Activated T-helper 2 cell treated with anti-CD3 and anti-CD28 coated beads, Interferon-gamma antibody, Interleukin-2, Interleukin-4, amounts not matched to agents 10 μg/mL and 5 μg/mL and 100 μg/mL, durations not matched to agents 14 hours and 24 hours and 36 hours (primary cell): Measurements from ENCODE around the gene NR2F2. TPM values are rescaled to one million over a fixed set of nuclear protein-coding genes. Genes with fewer than 3 reads are reported as not detected.

Experiments used
- DNase-seq: peaks from one replicate; pipeline ENCODE4 v3.0.0; 2021; ENCODE audit warnings: low spot score
- H3K27ac Mint-ChIP-seq: one replicate; pipeline ENCODE4 v1.8.0; 2021; ENCODE audit warnings: mixed read lengths
- H3K27me3 Mint-ChIP-seq: one replicate; pipeline ENCODE4 v1.8.0; 2021; ENCODE audit warnings: low read depth, mixed read lengths
- H3K36me3 Mint-ChIP-seq: one replicate; pipeline ENCODE4 v1.8.0; 2021; ENCODE audit warnings: low read depth, mixed read lengths
- H3K4me1 Mint-ChIP-seq: one replicate; pipeline ENCODE4 v1.8.0; 2021; ENCODE audit warnings: low read depth, mixed read lengths
- H3K4me3 Mint-ChIP-seq: one replicate; pipeline ENCODE4 v1.8.0; 2021; ENCODE audit warnings: low read depth, mild to moderate bottlenecking, moderate library complexity, mixed read lengths
- H3K9me3 Mint-ChIP-seq: one replicate; pipeline ENCODE4 v1.8.0; 2021; ENCODE audit warnings: mixed read lengths
- intact Hi-C: fragments of 100-400 bp; cut with micrococcal nuclease; formaldehyde crosslinking; loops from one replicate; pipeline ENCODE4 v1.15.1; 2023
- total RNA-seq: library from RNA; stranded (reverse); gene quantifications from 2 replicates; pipeline ENCODE4 v1.2.3, GENCODE V29; 2022

Gene NR2F2
- total RNA-seq, 1 donor from 2014 or later = not detected

DNA sequence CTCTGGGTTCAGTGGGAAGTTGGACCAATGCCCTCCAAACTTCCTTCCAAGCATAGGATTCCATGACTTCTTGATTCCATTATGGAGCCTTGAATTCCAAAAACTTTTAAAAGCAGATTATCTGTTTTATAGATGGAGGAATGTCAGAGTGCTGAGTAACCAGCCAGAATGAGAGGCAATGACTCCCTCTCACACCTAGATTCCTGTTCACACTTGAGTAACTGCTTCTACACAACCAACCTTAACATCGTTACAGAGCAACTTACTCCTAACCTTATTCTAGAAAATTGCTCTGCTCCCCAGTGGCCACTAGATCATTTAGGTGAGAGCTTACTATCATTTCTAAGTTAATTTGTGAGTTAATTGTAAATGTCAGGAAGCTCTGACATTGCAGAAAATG is 24.2 kb upstream of the NR2F2 start:
- intact Hi-C loops = no loop called here
- no peak overlapping the region for H3K27ac Mint-ChIP-seq
- H3K4me3 Mint-ChIP-seq = no peak overlapping the region
- H3K4me1 Mint-ChIP-seq = no peaks in the 10 kb centered on the region
- H3K36me3 Mint-ChIP-seq = no peaks in the 10 kb centered on the region
- H3K27me3 Mint-ChIP-seq = no peaks in the 10 kb centered on the region
- H3K9me3 Mint-ChIP-seq = no peaks in the 10 kb centered on the region
- no peak for DNase-seq

GRCh38 chr15:96307856-96308394 is 22.6 kb upstream of the NR2F2 start:
- Mint-ChIP-seq H3K27me3 (no peaks in the 10 kb centered on the region), H3K4me1 (no peaks in the 10 kb centered on the region), H3K27ac (no peak overlapping the region), H3K4me3 (no peak overlapping the region), H3K36me3 (no peaks in the 10 kb centered on the region), H3K9me3 (no peaks in the 10 kb centered on the region)
- intact Hi-C loops = no loop called here
- no peak for DNase-seq

DNA sequence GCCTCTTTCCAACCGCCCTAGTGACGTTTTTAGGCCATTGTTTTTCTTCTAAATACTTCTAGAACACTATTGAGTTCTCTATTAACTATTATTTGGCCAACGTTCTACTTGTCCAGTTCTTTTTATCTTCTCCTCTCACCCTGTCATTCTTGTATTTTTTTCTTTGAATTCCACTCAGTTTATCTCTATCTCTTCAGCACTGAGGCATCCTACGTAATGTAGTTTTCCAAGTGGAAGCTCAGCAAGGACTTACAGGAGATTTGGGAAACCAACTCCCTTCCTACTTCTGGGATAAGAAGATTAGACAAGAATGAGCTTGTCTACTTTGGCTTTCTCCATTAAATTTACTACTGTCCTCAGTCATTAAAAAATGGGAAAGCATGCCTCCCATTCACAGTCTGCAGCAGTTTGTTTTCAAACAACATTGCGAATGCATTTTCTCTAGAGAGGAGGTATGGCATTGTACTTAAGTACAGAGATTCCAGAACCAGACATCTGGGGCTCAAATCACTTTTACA is 21.3 kb upstream of the NR2F2 start:
- no peaks in the 10 kb centered on the region for H3K36me3 Mint-ChIP-seq
- no peak overlapping the region for H3K4me3 Mint-ChIP-seq
- no peak for DNase-seq
- no peaks in the 10 kb centered on the region for H3K27me3 Mint-ChIP-seq
- no peaks in the 10 kb centered on the region for H3K9me3 Mint-ChIP-seq
- no peaks in the 10 kb centered on the region for H3K4me1 Mint-ChIP-seq
- no peak overlapping the region for H3K27ac Mint-ChIP-seq
- intact Hi-C loops = no loop called here

DNA sequence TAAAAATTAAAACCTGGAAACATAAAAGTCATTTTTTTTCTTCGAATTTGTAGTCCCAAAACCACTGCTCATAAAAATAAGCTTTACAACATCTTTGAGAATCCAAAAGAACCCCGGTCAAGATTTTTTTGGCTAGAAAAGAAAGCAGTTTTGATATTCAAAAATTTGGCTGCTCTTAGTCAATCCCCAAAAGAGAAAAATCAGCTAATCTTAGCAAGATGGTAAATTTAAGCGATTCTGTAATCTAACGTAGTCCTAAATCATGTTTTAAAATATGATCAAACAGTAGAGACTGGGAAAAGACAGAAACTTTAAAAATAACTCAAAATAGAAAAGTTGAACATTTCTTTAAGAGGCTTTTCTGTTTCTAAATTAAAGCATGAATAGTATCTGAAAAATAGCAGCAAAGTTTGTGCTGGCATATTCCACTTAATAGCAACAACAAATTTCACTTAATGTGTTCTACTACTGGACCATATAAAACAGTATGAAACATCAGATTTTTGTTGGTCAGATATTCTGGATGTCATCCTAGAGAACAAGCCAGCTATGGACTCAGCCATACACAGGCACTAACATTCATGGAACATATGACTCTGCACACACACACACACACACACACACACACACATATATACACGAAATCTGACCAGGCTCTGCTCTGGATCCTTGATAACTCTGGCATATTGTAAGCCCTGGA is 19.1 kb upstream of the NR2F2 start:
- no peaks in the 10 kb centered on the region for H3K9me3 Mint-ChIP-seq
- no peaks in the 10 kb centered on the region for H3K27me3 Mint-ChIP-seq
- DNase-seq = no peak
- no peak overlapping the region for H3K27ac Mint-ChIP-seq
- H3K36me3 Mint-ChIP-seq = no peaks in the 10 kb centered on the region
- no peak overlapping the region for H3K4me3 Mint-ChIP-seq
- intact Hi-C loops = no loop called here
- H3K4me1 Mint-ChIP-seq = no peaks in the 10 kb centered on the region

- Mint-ChIP-seq H3K36me3 (no peaks in the 10 kb centered on the region), H3K27ac (no peak overlapping the region), H3K4me3 (no peak overlapping the region), H3K27me3 (peaks cover 5% of the 10 kb centered on the region), H3K9me3 (no peaks in the 10 kb centered on the region), H3K4me1 (no peaks in the 10 kb centered on the region)
- no peak for DNase-seq
- intact Hi-C loops = no loop called here
These were observed 18.6 kb upstream of the NR2F2 start for GRCh38 chr15:96311956-96312294.

DNA sequence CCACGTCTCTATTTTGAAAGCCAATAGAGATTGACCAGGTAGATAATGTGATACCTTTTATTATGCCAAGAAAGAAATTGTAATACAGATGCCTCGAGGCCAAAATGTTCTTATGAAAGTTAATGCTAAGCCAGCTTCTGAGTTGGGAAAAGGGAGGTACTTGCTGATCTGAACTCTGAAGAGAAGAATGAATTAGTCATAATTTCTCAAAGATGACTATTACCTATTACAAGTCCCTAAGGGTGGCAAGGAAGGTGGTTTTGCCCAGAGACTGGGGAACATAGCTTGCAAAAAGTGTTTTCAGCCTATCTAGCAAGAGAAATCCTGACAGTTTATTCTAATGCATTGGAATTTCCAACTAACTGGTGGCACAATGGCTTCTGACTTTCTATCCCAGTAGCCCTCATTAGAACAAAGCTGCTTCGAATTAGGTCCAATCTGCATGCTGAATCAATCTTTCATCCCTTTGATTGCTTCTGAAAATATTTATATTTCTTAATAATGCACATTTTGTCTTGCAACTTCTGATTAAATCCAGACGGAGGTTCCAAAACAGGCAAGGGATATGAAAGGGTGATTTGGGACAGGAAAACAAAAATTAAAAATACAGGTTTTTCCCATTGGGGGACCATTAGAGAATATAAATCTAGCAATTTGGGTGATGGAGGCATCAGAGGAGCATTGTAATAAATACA is 17.7 kb upstream of the NR2F2 start:
- Mint-ChIP-seq H3K4me3 (no peak overlapping the region), H3K9me3 (no peaks in the 10 kb centered on the region), H3K4me1 (no peaks in the 10 kb centered on the region), H3K36me3 (no peaks in the 10 kb centered on the region), H3K27ac (no peak overlapping the region), H3K27me3 (peaks cover 11% of the 10 kb centered on the region)
- intact Hi-C loops = no loop called here
- DNase-seq = no peak

GRCh38 chr15:96314518-96314917 is 16.0 kb upstream of the NR2F2 start:
- Mint-ChIP-seq H3K36me3 (no peaks in the 10 kb centered on the region), H3K27ac (no peak overlapping the region), H3K27me3 (peaks cover 17% of the 10 kb centered on the region), H3K4me3 (no peak overlapping the region), H3K9me3 (no peaks in the 10 kb centered on the region), H3K4me1 (no peaks in the 10 kb centered on the region)
- intact Hi-C loops = no loop called here
- DNase-seq = no peak

DNA sequence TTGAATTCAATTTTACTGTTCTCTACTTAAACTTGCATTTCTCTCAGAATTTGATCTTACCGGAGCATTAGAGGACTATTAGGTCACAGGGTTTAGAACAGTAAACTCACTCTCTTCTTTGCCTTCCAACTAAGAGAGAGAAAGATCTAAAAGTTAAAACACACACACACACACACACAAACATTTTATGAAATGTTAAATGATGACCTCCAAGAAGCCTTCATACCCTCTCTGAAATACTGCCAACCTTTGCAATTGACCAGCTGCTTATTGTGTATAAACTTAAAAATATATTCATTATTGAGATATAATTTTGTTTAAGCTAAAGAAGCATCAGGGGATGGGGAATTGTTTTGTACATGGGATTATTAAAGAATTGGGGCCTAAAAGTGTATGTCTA is 15.5 kb upstream of the NR2F2 start:
- DNase-seq = no peak
- Mint-ChIP-seq H3K27me3 (peaks cover 21% of the 10 kb centered on the region), H3K4me3 (no peak overlapping the region), H3K4me1 (no peaks in the 10 kb centered on the region), H3K27ac (no peak overlapping the region), H3K9me3 (no peaks in the 10 kb centered on the region), H3K36me3 (no peaks in the 10 kb centered on the region)
- intact Hi-C loops = no loop called here

GRCh38 chr15:96316953-96317629 is 13.4 kb upstream of the NR2F2 start:
- Mint-ChIP-seq H3K36me3 (no peaks in the 10 kb centered on the region), H3K27me3 (peaks cover 33% of the 10 kb centered on the region), H3K4me1 (no peaks in the 10 kb centered on the region), H3K27ac (no peak overlapping the region), H3K9me3 (no peaks in the 10 kb centered on the region), H3K4me3 (no peak overlapping the region)
- DNase-seq = no peak
- intact Hi-C loops = no loop called here

- intact Hi-C loops = loop anchor here (10.0 kb wide), 1 partner anchor 915 kb away; no protein-coding TSS in a partner anchor
- Mint-ChIP-seq H3K36me3 (no peaks in the 10 kb centered on the region), H3K27me3 (peaks cover 57% of the 10 kb centered on the region), H3K4me1 (no peaks in the 10 kb centered on the region), H3K9me3 (no peaks in the 10 kb centered on the region), H3K27ac (no peak overlapping the region), H3K4me3 (no peak overlapping the region)
- DNase-seq = no peak
These were observed 10.4 kb upstream of the NR2F2 start for GRCh38 chr15:96320107-96320506.

GRCh38 chr15:96320703-96321638 is 9.5 kb upstream of the NR2F2 start:
- DNase-seq = no peak
- H3K4me3 Mint-ChIP-seq = no peak overlapping the region

More at GRCh38 chr15:96320703-96321638, 9.5 kb upstream of the NR2F2 start:
- Mint-ChIP-seq H3K36me3 (no peaks in the 10 kb centered on the region), H3K4me1 (no peaks in the 10 kb centered on the region), H3K27me3 (peaks cover 65% of the 10 kb centered on the region), H3K9me3 (no peaks in the 10 kb centered on the region), H3K27ac (no peak overlapping the region)
- intact Hi-C loops = loop anchor here (10.0 kb wide), 1 partner anchor 914 kb away; no protein-coding TSS in a partner anchor
